Stimulated activated naive CD8-positive, alpha-beta T cell treated with anti-CD3 and anti-CD28 coated beads, Interleukin-15, amount 100 ng/mL, for 72 hours (primary cell): ENCODE measurements around the gene TTC12.
"Not testable (repeated sequence)": the region's sequence is repeated elsewhere in the genome, so short reads cannot be mapped to it uniquely, and the experiment has no call there.

Experiments
- ATAC-seq: fragments of 150-1000 bp; cut with Tn5 transposase; 2 replicates; pipeline ENCODE4 v1.10.0; 2021; ENCODE audit warnings: mild to moderate bottlenecking, moderate library complexity
- DNase-seq, 2 donors: peaks; one replicate each; pipeline ENCODE4 v3.0.0; 2021 to 2022
- H3K27ac Mint-ChIP-seq, 2 donors: one replicate each; pipeline ENCODE4 v1.8.0; 2022; ENCODE audit warnings: mild to moderate bottlenecking in 2 of 2, mixed read lengths in 2 of 2, moderate library complexity in 2 of 2
- H3K27me3 Mint-ChIP-seq: one replicate; pipeline ENCODE4 v1.8.0; 2022; ENCODE audit warnings: mixed read lengths
- H3K4me1 Mint-ChIP-seq: one replicate; pipeline ENCODE4 v1.8.0; 2022; ENCODE audit warnings: mild to moderate bottlenecking, mixed read lengths
- H3K4me3 Mint-ChIP-seq, 2 donors: one replicate each; pipeline ENCODE4 v1.8.0; 2022; ENCODE audit warnings: mild to moderate bottlenecking in 2 of 2, mixed read lengths in 2 of 2, moderate library complexity in 1 of 2
- H3K9me3 Mint-ChIP-seq, 2 donors: one replicate each; pipeline ENCODE4 v1.8.0; 2022; ENCODE audit warnings: mixed read lengths in 2 of 2

TTC12 gene

GRCh38 chr11:113278925-113279324 lies 35.5 kb upstream of the TTC12 start:
- ATAC-seq (no peak), DNase-seq (no peak)
- no peak overlapping the region for H3K4me3 Mint-ChIP-seq
- no peaks in the 10 kb centered on the region for H3K27me3 Mint-ChIP-seq
- no peak overlapping the region for H3K27ac Mint-ChIP-seq
- H3K4me1 Mint-ChIP-seq: no peaks in the 10 kb centered on the region
- no peaks in the 10 kb centered on the region for H3K9me3 Mint-ChIP-seq

- no peaks in the 10 kb centered on the region for H3K4me1 Mint-ChIP-seq
- H3K9me3 Mint-ChIP-seq: no peaks in the 10 kb centered on the region
- H3K4me3 Mint-ChIP-seq: no peak overlapping the region
- H3K27me3 Mint-ChIP-seq: no peaks in the 10 kb centered on the region
- no peak overlapping the region for H3K27ac Mint-ChIP-seq
- ATAC-seq (no peak), DNase-seq (no peak)
Measured at GRCh38 chr11:113279591-113279990, 34.8 kb upstream of the TTC12 start.

GRCh38 chr11:113281052-113281725 lies 33.2 kb upstream of the TTC12 start:
- DNase-seq (no peak), ATAC-seq (no peak)
- Mint-ChIP-seq H3K9me3 (no peaks in the 10 kb centered on the region), H3K27me3 (no peaks in the 10 kb centered on the region), H3K4me1 (no peaks in the 10 kb centered on the region), H3K27ac (no peak overlapping the region), H3K4me3 (no peak overlapping the region)

- Mint-ChIP-seq H3K27ac (no peak overlapping the region), H3K4me3 (no peak overlapping the region), H3K9me3 (no peaks in the 10 kb centered on the region), H3K27me3 (no peaks in the 10 kb centered on the region), H3K4me1 (no peaks in the 10 kb centered on the region)
- DNase-seq (no peak), ATAC-seq (no peak)
Measured at GRCh38 chr11:113282898-113283437, 31.4 kb upstream of the TTC12 start.

- Mint-ChIP-seq H3K9me3 (no peaks in the 10 kb centered on the region), H3K4me3 (no peak overlapping the region), H3K4me1 (no peaks in the 10 kb centered on the region), H3K27ac (no peak overlapping the region), H3K27me3 (no peaks in the 10 kb centered on the region)
- no peak for DNase-seq
- ATAC-seq: no peak
Measured at GRCh38 chr11:113283881-113284280, 30.5 kb upstream of the TTC12 start.

- Mint-ChIP-seq H3K4me1 (peaks cover 5% of the 10 kb centered on the region), H3K9me3 (no peaks in the 10 kb centered on the region)
Measured at GRCh38 chr11:113286009-113286408, 28.4 kb upstream of the TTC12 start.

GRCh38 chr11:113286509-113287497 lies 27.6 kb upstream of the TTC12 start:
- Mint-ChIP-seq H3K9me3 (no peaks in the 10 kb centered on the region), H3K27me3 (no peaks in the 10 kb centered on the region), H3K4me3 (no peak overlapping the region), H3K27ac (no peak overlapping the region), H3K4me1 (peaks cover 5% of the 10 kb centered on the region)
- no peak for DNase-seq
- ATAC-seq: no peak

More at GRCh38 chr11:113286009-113286408, 28.4 kb upstream of the TTC12 start:
- Mint-ChIP-seq H3K27ac (no peak overlapping the region), H3K4me3 (no peak overlapping the region), H3K27me3 (no peaks in the 10 kb centered on the region)
- DNase-seq (no peak), ATAC-seq (no peak)

GRCh38 chr11:113287801-113288200 lies 26.6 kb upstream of the TTC12 start:
- Mint-ChIP-seq H3K27me3 (no peaks in the 10 kb centered on the region), H3K27ac (peak overlapping the region in 1 of 2 donors; percentile 48), H3K4me1 (peaks cover 5% of the 10 kb centered on the region), H3K9me3 (no peaks in the 10 kb centered on the region), H3K4me3 (no peak overlapping the region)
- DNase-seq (no peak), ATAC-seq (no peak)

- no peaks in the 10 kb centered on the region for H3K27me3 Mint-ChIP-seq
- H3K4me3 Mint-ChIP-seq: no peak overlapping the region
- H3K9me3 Mint-ChIP-seq: no peaks in the 10 kb centered on the region
- no peak for DNase-seq
- no peak for ATAC-seq
- no peak overlapping the region for H3K27ac Mint-ChIP-seq
- H3K4me1 Mint-ChIP-seq: peaks cover 5% of the 10 kb centered on the region
Measured at GRCh38 chr11:113288286-113288863, 26.0 kb upstream of the TTC12 start.

- no peak overlapping the region for H3K27ac Mint-ChIP-seq
- H3K9me3 Mint-ChIP-seq: no peaks in the 10 kb centered on the region
- ATAC-seq (peak; percentile 90), DNase-seq (peak; percentile 67 to 69)
- no peak overlapping the region for H3K4me3 Mint-ChIP-seq
- H3K27me3 Mint-ChIP-seq: peaks cover 12% of the 10 kb centered on the region
- peaks cover 5% of the 10 kb centered on the region for H3K4me1 Mint-ChIP-seq
Measured at GRCh38 chr11:113289431-113290187, 24.8 kb upstream of the TTC12 start.

- Mint-ChIP-seq H3K9me3 (no peaks in the 10 kb centered on the region), H3K27me3 (peaks cover 44% of the 10 kb centered on the region), H3K27ac (no peak overlapping the region), H3K4me3 (no peak overlapping the region), H3K4me1 (peaks cover 5% of the 10 kb centered on the region)
- DNase-seq (no peak), ATAC-seq (no peak)
Measured at GRCh38 chr11:113293936-113294335, 20.4 kb upstream of the TTC12 start.

GRCh38 chr11:113295993-113296392 lies 18.4 kb upstream of the TTC12 start:
- DNase-seq (no peak), ATAC-seq (no peak)
- Mint-ChIP-seq H3K9me3 (no peaks in the 10 kb centered on the region), H3K27me3 (peaks cover 64% of the 10 kb centered on the region), H3K4me3 (no peak overlapping the region), H3K4me1 (no peaks in the 10 kb centered on the region), H3K27ac (no peak overlapping the region)

- Mint-ChIP-seq H3K9me3 (no peaks in the 10 kb centered on the region), H3K4me3 (no peak overlapping the region), H3K27me3 (peaks cover 71% of the 10 kb centered on the region), H3K4me1 (no peaks in the 10 kb centered on the region), H3K27ac (no peak overlapping the region)
- ATAC-seq: no peak
- no peak for DNase-seq
Measured at GRCh38 chr11:113296447-113297205, 17.8 kb upstream of the TTC12 start.

- not testable (repeated sequence) for H3K27ac Mint-ChIP-seq, DNase-seq, H3K4me1 Mint-ChIP-seq, H3K9me3 Mint-ChIP-seq, H3K4me3 Mint-ChIP-seq, ATAC-seq
- H3K27me3 Mint-ChIP-seq: peaks cover 79% of the 10 kb centered on the region
Measured at GRCh38 chr11:113298496-113298895, 15.9 kb upstream of the TTC12 start.
